Kidney (tissue), 14 donors: ENCODE results near the gene CEMIP2. TPM values are rescaled to one million over a fixed set of nuclear protein-coding genes. Genes with fewer than 3 reads are reported as not detected.

Source experiments
- DNase-seq, 5 donors: peaks; one replicate each; pipeline ENCODE4 v3.0.0-alpha.2; 2013 to 2020
- FAIRE-seq: peaks from 2 replicates; lab custom pipeline; 2012; peaks lifted over from hg19 to GRCh38; lab: Jason Lieb, UNC
- H3K27ac ChIP-seq, 2 donors: one replicate each; pipeline ENCODE4 v1.7.0; 2013; ENCODE audit warnings: low read depth in 2 of 2, low read length in 2 of 2, inconsistent platforms in 1 of 2
- H3K27me3 ChIP-seq: one replicate; pipeline ENCODE4 v1.7.1; 2013; ENCODE audit warnings: low read length, inconsistent platforms; ENCODE audit not compliant: control insufficient read depth, insufficient read depth
- H3K36me3 ChIP-seq, 3 donors: one replicate each; pipeline versions ENCODE4 v1.7.0 to v1.7.1; 2013; ENCODE audit warnings: low read length in 3 of 3, control low read depth in 1 of 3, inconsistent platforms in 1 of 3; ENCODE audit not compliant: insufficient read depth in 3 of 3, control insufficient read depth in 2 of 3
- H3K4me1 ChIP-seq, 3 donors: one replicate each; pipeline versions ENCODE4 v1.7.0 to v1.7.1; 2013; ENCODE audit warnings: low read length in 3 of 3, inconsistent platforms in 1 of 3, low read depth in 1 of 3; ENCODE audit not compliant: control insufficient read depth in 2 of 3, insufficient read depth in 2 of 3
- H3K4me3 ChIP-seq, 3 donors: one replicate each; pipeline versions ENCODE4 v1.7.0 to v1.8.1; 2013; ENCODE audit warnings: low read length in 3 of 3, control low read depth in 1 of 3, inconsistent platforms in 1 of 3
- H3K9ac ChIP-seq, 3 donors: one replicate each; pipeline versions ENCODE4 v1.7.0 to v1.7.1; 2013; ENCODE audit warnings: low read length in 3 of 3, control low read depth in 1 of 3, inconsistent platforms in 1 of 3
- H3K9me3 ChIP-seq, 3 donors: one replicate each; pipeline versions ENCODE4 v1.7.0 to v1.7.1; 2013; ENCODE audit warnings: low read length in 3 of 3, control low read depth in 1 of 3, inconsistent platforms in 1 of 3; ENCODE audit not compliant: control insufficient read depth in 2 of 3, insufficient read depth in 1 of 3
- CTCF ChIP-seq: IDR thresholded peaks from 3 replicates; pipeline ENCODE4 v1.5.1; 2012; ENCODE audit warnings: mild to moderate bottlenecking, moderate library complexity, borderline replicate concordance; ENCODE audit not compliant: insufficient read depth; ENCODE audit errors: extremely low read depth
- intact Hi-C: fragments of 100-400 bp; cut with DNase I; formaldehyde crosslinking; loops from one replicate; pipeline ENCODE4 v1.11.1; 2022
- polyA plus RNA-seq: library from polyadenylated mRNA; stranded (reverse); fragments of 350-450 nt; fragmentation: Illumina TruSeq; extraction: RNeasy Lipid Tissue Mini Kit (QIAGEN cat#74804); gene quantifications from one replicate; pipeline ENCODE4 v1.2.3, GENCODE V29; 2014; ENCODE audit warnings: low read depth, low replicate concordance; ENCODE audit not compliant: insufficient read depth
- total RNA-seq: library from RNA; stranded (reverse); fragmentation: NEBNext Ultra II Directional; extraction: Animal tissue kit (Norgen Biotek cat#: 25700); gene quantifications from one replicate; pipeline ENCODE4 v1.2.1, GENCODE V29; 2021
- donor health status: control.
- donor health status: control.
- donor health status: control.
- donor health status: control.
- donor health status: control.
- donor health status: DM: yes; HTN: yes; CAD: no.
- donor health status: Normal renal cell carcinoma (clear cell type).

Gene CEMIP2
- total and polyA plus RNA-seq, 2 donors from 2014 or later: 13.9 to 70.7 TPM

GRCh38 chr9:71742703-71743102 is 25.6 kb downstream of the CEMIP2 start:
- FAIRE-seq: no peak
- no peak for DNase-seq
- intact Hi-C loops: no loop called here
- Histone ChIP-seq H3K9me3 (no peaks in the 10 kb centered on the region), H3K9ac (no peak overlapping the region), H3K27ac (no peak overlapping the region), H3K27me3 (no peaks in the 10 kb centered on the region), H3K4me3 (no peak overlapping the region), H3K4me1 (peaks cover 0 to 2% (median 0%) of the 10 kb centered on the region in 3 donors), H3K36me3 (peaks cover 0 to 3% (median 0%) of the 10 kb centered on the region in 3 donors)
- TF ChIP-seq CTCF: no peak

DNA sequence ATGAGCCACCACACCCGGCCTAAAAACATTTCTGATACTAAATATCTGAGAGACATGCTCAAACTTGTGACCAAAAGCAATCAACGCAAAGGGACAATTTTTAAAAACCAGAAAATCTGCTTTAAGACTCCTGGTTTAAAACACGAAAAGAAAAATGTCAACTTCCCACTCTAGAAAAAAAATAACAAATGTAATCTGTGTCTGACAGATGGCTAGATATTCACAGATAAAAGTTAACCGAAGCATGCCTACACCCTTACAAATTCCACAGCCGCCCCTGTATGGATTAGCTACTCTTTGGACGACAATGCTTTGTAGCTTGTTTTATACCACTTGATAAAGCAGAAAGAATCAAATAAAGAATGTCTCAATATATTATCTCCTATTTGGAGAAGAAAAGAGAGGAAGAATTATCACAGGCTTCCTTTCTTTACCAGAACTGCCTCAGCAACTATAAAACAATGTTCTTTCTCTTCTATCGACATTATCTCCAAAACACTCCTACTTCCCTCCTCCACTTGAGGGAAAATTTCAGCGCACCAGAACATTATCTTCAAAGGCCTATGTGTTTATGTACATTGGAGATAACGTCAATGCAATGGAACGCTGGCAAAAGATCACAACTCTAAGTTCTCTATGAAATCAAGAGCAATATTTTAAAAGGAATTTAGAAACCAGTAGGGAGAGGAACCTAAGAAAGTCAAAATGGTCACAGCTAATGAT is 26.2 kb downstream of the CEMIP2 start:
- intact Hi-C loops: no loop called here
- TF ChIP-seq CTCF: no peak
- H3K9ac ChIP-seq: no peak overlapping the region
- H3K36me3 ChIP-seq: peaks cover 0 to 3% (median 0%) of the 10 kb centered on the region in 3 donors
- DNase-seq (no peak), FAIRE-seq (no peak)
- no peaks in the 10 kb centered on the region for H3K27me3 ChIP-seq
- no peaks in the 10 kb centered on the region for H3K9me3 ChIP-seq
- H3K27ac ChIP-seq: no peak overlapping the region
- H3K4me3 ChIP-seq: no peak overlapping the region
- peaks cover 0 to 2% (median 0%) of the 10 kb centered on the region in 3 donors for H3K4me1 ChIP-seq

DNA sequence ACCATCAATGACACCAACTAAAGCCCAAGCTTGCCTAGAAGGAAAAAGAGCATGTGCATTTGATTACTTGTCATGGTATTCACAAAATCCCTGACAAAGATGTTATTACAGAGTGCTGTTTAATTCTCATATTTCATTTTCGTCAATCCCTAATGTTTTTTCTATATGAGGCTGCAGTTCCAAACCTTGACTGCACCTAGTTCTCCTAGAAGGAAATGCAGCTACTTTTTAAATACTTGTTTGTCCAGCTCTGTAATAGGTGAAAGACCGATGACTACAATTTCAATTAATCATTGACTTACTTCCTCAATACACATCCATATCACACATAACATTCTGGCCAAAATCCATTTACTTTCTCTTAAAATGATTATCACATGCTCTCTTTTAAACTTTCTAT is 28.1 kb downstream of the CEMIP2 start:
- no peak overlapping the region for H3K27ac ChIP-seq
- FAIRE-seq: peak; percentile 74
- H3K36me3 ChIP-seq: peaks cover 0 to 9% (median 5%) of the 10 kb centered on the region in 3 donors

More for the DNA sequence above, 28.1 kb downstream of the CEMIP2 start:
- no peak overlapping the region for H3K4me3 ChIP-seq
- H3K27me3 ChIP-seq: no peaks in the 10 kb centered on the region
- TF ChIP-seq CTCF: no peak
- H3K4me1 ChIP-seq: peaks cover 0 to 2% (median 0%) of the 10 kb centered on the region in 3 donors
- H3K9me3 ChIP-seq: no peaks in the 10 kb centered on the region
- intact Hi-C loops: no loop called here
- H3K9ac ChIP-seq: no peak overlapping the region
- DNase-seq: no peak
